Measurements from ENCODE around the gene TEX12. TPM values are rescaled to one million over a fixed set of nuclear protein-coding genes. Genes with fewer than 3 reads are reported as not detected.

TEX12 gene
- polyA plus RNA-seq, 3 donors: 0.43 TPM; not detected in 2

DNA sequence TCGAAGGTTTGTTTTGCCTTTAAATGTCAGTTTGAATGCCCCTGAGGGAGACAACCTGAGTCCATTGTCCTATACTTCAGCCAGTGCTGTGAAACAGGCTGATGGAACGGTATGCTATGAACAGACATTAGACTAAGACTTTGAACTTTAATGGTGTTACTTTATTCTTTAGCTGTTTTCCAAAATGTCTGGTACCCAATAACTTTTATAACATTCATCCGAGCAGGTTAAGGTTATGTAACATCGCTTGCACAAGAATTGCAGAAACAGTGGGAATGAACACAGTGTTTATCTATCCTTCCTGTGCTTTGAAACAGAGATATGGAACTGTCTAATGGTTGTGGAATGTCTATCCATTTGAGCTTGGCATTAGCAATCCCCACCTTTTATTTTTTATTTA, 46.6 kb downstream of the TEX12 start:
- H3K27me3 ChIP-seq (ENCODE audit: control insufficient read depth in 2 of 2, insufficient read depth in 2 of 2, low read length in 2 of 2): no peaks in the 10 kb centered on the region
- Mint-ChIP-seq H3K27ac (no peak overlapping the region), H3K9me3 (peaks cover 0 to 1% (median 0%) of the 10 kb centered on the region in 7 donors), H3K4me3 (no peak overlapping the region), H3K36me3 (no peaks in the 10 kb centered on the region), H3K27me3 (ENCODE audit: low read depth in 3 of 3) (peaks cover 0 to 8% (median 0%) of the 10 kb centered on the region in 3 donors), H3K4me1 (peaks cover 23% of the 10 kb centered on the region)
- no peak overlapping the region for H2AFZ ChIP-seq (ENCODE audit: insufficient read depth, low read depth, low read length, poor library complexity, severe bottlenecking)
- H3K36me3 ChIP-seq (replicated peaks in 1 of 2; ENCODE audit: control insufficient read depth in 1 of 2, insufficient read depth in 2 of 2, low read length in 2 of 2): no peaks in the 10 kb centered on the region
- no peaks in the 10 kb centered on the region for H3K4me1 ChIP-seq (ENCODE audit: control insufficient read depth in 1 of 2, insufficient read depth in 2 of 2, low read length in 2 of 2)
- no peak overlapping the region for H3K4me3 ChIP-seq (replicated peaks in 1 of 3; ENCODE audit: low read depth in 2 of 3, low read length in 3 of 3)
- WGBS (ENCODE audit: insufficient coverage): no CpG with 5 or more reads among the region's 4 CpGs
- no peaks in the 10 kb centered on the region for H3K9me3 ChIP-seq (replicated peaks in 1 of 2; ENCODE audit: control insufficient read depth in 1 of 2, insufficient read depth in 1 of 2, low read length in 2 of 2)
- DNase-seq: no peak
- H3K79me2 ChIP-seq (ENCODE audit: insufficient read depth, low read length): no peaks in the 10 kb centered on the region
- TF ChIP-seq, protein P1, sequence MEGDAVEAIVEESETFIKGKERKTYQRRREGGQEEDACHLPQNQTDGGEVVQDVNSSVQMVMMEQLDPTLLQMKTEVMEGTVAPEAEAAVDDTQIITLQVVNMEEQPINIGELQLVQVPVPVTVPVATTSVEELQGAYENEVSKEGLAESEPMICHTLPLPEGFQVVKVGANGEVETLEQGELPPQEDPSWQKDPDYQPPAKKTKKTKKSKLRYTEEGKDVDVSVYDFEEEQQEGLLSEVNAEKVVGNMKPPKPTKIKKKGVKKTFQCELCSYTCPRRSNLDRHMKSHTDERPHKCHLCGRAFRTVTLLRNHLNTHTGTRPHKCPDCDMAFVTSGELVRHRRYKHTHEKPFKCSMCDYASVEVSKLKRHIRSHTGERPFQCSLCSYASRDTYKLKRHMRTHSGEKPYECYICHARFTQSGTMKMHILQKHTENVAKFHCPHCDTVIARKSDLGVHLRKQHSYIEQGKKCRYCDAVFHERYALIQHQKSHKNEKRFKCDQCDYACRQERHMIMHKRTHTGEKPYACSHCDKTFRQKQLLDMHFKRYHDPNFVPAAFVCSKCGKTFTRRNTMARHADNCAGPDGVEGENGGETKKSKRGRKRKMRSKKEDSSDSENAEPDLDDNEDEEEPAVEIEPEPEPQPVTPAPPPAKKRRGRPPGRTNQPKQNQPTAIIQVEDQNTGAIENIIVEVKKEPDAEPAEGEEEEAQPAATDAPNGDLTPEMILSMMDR (IDR thresholded peaks at IDR 0.05): no peak
- H3K9ac ChIP-seq (ENCODE audit: insufficient read depth, low read length, poor library complexity, severe bottlenecking): no peak overlapping the region
- no peak overlapping the region for H3K4me2 ChIP-seq (replicated peaks; ENCODE audit: extremely low read depth, low read length, poor library complexity, severe bottlenecking)
- intact Hi-C loops (cut with micrococcal nuclease): loop anchor here (10.0 kb wide), 3 partner anchors 341 to 1321 kb away; no protein-coding TSS in a partner anchor
- H3K27ac ChIP-seq (ENCODE audit: low read depth in 1 of 2, low read length in 2 of 2): no peak overlapping the region
- H4K20me1 ChIP-seq (ENCODE audit: insufficient read depth, low read length): no peaks in the 10 kb centered on the region

DNA sequence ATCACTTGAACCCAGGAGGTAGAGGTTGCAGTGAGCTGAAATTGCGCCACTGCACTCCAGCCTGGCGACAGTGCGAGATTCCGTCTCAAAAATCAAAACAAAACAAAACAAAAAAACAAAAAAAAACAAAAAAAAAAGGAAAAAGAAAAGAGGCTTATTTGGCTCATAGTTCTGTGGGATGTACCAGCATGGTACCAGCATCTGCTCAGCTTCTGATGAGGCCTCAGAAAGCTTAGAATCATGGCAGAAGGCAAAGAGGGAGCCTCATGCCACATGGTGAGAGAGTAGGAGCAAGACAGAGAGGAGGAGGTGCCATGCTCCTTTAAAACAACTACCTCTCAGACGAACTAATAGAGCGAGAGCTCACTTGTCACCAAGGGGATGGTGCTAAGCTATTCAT, 48.4 kb downstream of the TEX12 start:
- DNase-seq: no peak
- no peaks in the 10 kb centered on the region for H3K36me3 Mint-ChIP-seq
- H3K4me2 ChIP-seq (replicated peaks; ENCODE audit: extremely low read depth, low read length, poor library complexity, severe bottlenecking): no peak overlapping the region
- no peak overlapping the region for H3K27ac ChIP-seq (ENCODE audit: low read depth in 1 of 2, low read length in 2 of 2)
- no peaks in the 10 kb centered on the region for H3K79me2 ChIP-seq (ENCODE audit: insufficient read depth, low read length)
- H3K4me1 Mint-ChIP-seq: peaks cover 28% of the 10 kb centered on the region
- H3K9me3 Mint-ChIP-seq: no peaks in the 10 kb centered on the region
- no peaks in the 10 kb centered on the region for H4K20me1 ChIP-seq (ENCODE audit: insufficient read depth, low read length)
- H3K27ac Mint-ChIP-seq: no peak overlapping the region
- no CpG with 5 or more reads among the region's 6 CpGs for WGBS (ENCODE audit: insufficient coverage)
- no peaks in the 10 kb centered on the region for H3K36me3 ChIP-seq (replicated peaks in 1 of 2; ENCODE audit: control insufficient read depth in 1 of 2, insufficient read depth in 2 of 2, low read length in 2 of 2)
- no peaks in the 10 kb centered on the region for H3K9me3 ChIP-seq (replicated peaks in 1 of 2; ENCODE audit: control insufficient read depth in 1 of 2, insufficient read depth in 1 of 2, low read length in 2 of 2)
- peaks cover 0 to 3% (median 0%) of the 10 kb centered on the region in 3 donors for H3K27me3 Mint-ChIP-seq (ENCODE audit: low read depth in 3 of 3)
- no peak overlapping the region for H3K9ac ChIP-seq (ENCODE audit: insufficient read depth, low read length, poor library complexity, severe bottlenecking)
- H3K4me1 ChIP-seq (ENCODE audit: control insufficient read depth in 1 of 2, insufficient read depth in 2 of 2, low read length in 2 of 2): peaks cover 0 to 5% of the 10 kb centered on the region in 2 donors
- intact Hi-C loops (cut with micrococcal nuclease): loop anchor here (10.0 kb wide), 3 partner anchors 339 to 1319 kb away; no protein-coding TSS in a partner anchor
- TF ChIP-seq, protein P1 (IDR thresholded peaks at IDR 0.05): no peak
- H3K27me3 ChIP-seq (ENCODE audit: control insufficient read depth in 2 of 2, insufficient read depth in 2 of 2, low read length in 2 of 2): no peaks in the 10 kb centered on the region
- H2AFZ ChIP-seq (ENCODE audit: insufficient read depth, low read depth, low read length, poor library complexity, severe bottlenecking): no peak overlapping the region
- H3K4me3 Mint-ChIP-seq: no peak overlapping the region
- no peak overlapping the region for H3K4me3 ChIP-seq (replicated peaks in 1 of 3; ENCODE audit: low read depth in 2 of 3, low read length in 3 of 3)

All from CD14-positive monocyte (primary cell).